Measurements from ENCODE around the gene MORN1. TPM values are rescaled to one million over a fixed set of nuclear protein-coding genes. Genes with fewer than 3 reads are reported as not detected.

MORN1 gene
- total and polyA plus RNA-seq, 2 of the 8 experiments (the other 6 are each of a cell fraction or from before 2014, with no cell fraction given): 5.0 to 9.1 TPM

- no peak for TF ChIP-seq NANOG (IDR thresholded peaks at IDR 0.05; ENCODE audit: insufficient read depth, low read depth, low read length, poor library complexity, severe bottlenecking)
- no peak for TF ChIP-seq POLR2A (IDR thresholded peaks at IDR 0.05; ENCODE audit: control extremely low read depth in 1 of 2, low read depth in 2 of 2, low read length in 2 of 2)
- TF ChIP-seq RFX5 (IDR thresholded peaks at IDR 0.05; ENCODE audit: borderline replicate concordance, low read depth, low read length): no peak
- no peak for TF ChIP-seq FOSL1 (IDR thresholded peaks at IDR 0.05; ENCODE audit: insufficient read depth, low read depth, low read length)
Measured at GRCh38 chr1:2290595-2291510, 100.5 kb downstream of the MORN1 start (continued).

Measured in H1 (cell line).